B cell (primary cell): ENCODE data around the gene TSPAN14. TPM values are rescaled to one million over a fixed set of nuclear protein-coding genes. Genes with fewer than 3 reads are reported as not detected.

Experiments
- ATAC-seq: fragments of 200-7000 bp; cut with Tn5 transposase; one replicate; pipeline ENCODE4 v1.10.0; 2021; ENCODE audit warnings: low read depth, mild to moderate bottlenecking, moderate number of reproducible peaks, moderate library complexity
- CTCF ChIA-PET: fragments of 350-600 bp; sonication (Branson Sonifier 250); formaldehyde crosslinking; loops from one replicate; lab custom pipeline; 2021; ENCODE audit warnings: antibody characterized with exemption, inconsistent platforms; lab: Charles Lee
- POLR2A ChIA-PET: fragments of 350-600 bp; sonication (Branson Sonifier 250); formaldehyde crosslinking; loops from one replicate; lab custom pipeline; 2021; ENCODE audit warnings: antibody characterized with exemption; lab: Charles Lee
- DNase-seq: peaks from one replicate; pipeline ENCODE4 v3.0.0; 2013
- H2AFZ ChIP-seq: 2 replicates; pipeline ENCODE4 v1.6.1; 2012; ENCODE audit warnings: mild to moderate bottlenecking, low read depth, low read length; ENCODE audit not compliant: insufficient read depth, poor library complexity, severe bottlenecking
- H3K27ac ChIP-seq, 2 donors: 1 replicate in 1 of 2; 2 replicates in 1 of 2; pipeline ENCODE4 v1.5.1; 2012 to 2013; ENCODE audit warnings: low read length in 2 of 2, mild to moderate bottlenecking in 2 of 2, moderate library complexity in 1 of 2
- H3K27me3 ChIP-seq, 4 experiments: fragments of 200-600 bp in 1 of 4; sonication (generic) in 1 of 4; replicated peaks in 1 of 4; 1 replicate in 2 of 4; 2 replicates in 2 of 4; pipeline versions ENCODE4 v1.6.1 to v1.7.0; 2013 to 2016; ENCODE audit warnings: low read length in 3 of 4, mild to moderate bottlenecking in 2 of 4, mixed read lengths in 1 of 4, moderate library complexity in 1 of 4; ENCODE audit not compliant: insufficient read depth in 4 of 4, control insufficient read depth in 3 of 4; ENCODE audit errors: control extremely low read depth in 1 of 4
- H3K36me3 ChIP-seq, 2 experiments: replicated peaks in 1 of 2; 1 replicate in 1 of 2; 2 replicates in 1 of 2; pipeline versions ENCODE4 v1.6.1 to v1.7.1; 2013; ENCODE audit warnings: low read length in 1 of 2; ENCODE audit not compliant: insufficient read depth in 2 of 2, control insufficient read depth in 1 of 2; ENCODE audit errors: control extremely low read depth in 1 of 2, extremely low read depth in 1 of 2
- H3K4me1 ChIP-seq, 2 donors: fragments of 200-600 bp in 1 of 2; sonication (generic) in 1 of 2; 1 replicate in 1 of 2; 2 replicates in 1 of 2; pipeline versions ENCODE4 v1.5.1 to v1.6.1; 2013 to 2017; ENCODE audit warnings: low read length in 2 of 2; ENCODE audit not compliant: control insufficient read depth in 2 of 2, insufficient read depth in 2 of 2
- H3K4me2 ChIP-seq: replicated peaks from 2 replicates; pipeline ENCODE3; 2012; ENCODE audit warnings: mild to moderate bottlenecking, low read depth, low read length; ENCODE audit not compliant: poor library complexity, severe bottlenecking
- H3K4me3 ChIP-seq, 5 experiments: fragments of 200-600 bp in 1 of 5; sonication (generic) in 1 of 5; 1 replicate in 3 of 5; 2 replicates in 2 of 5; pipeline versions ENCODE4 v1.5.1 to v1.7.0; 2011 to 2016; ENCODE audit warnings: low read length in 4 of 5, mild to moderate bottlenecking in 4 of 5, low read depth in 2 of 5, control low read depth in 1 of 5, moderate library complexity in 1 of 5; ENCODE audit not compliant: insufficient read depth in 1 of 5; ENCODE audit errors: control extremely low read depth in 1 of 5, extremely low read depth in 1 of 5
- H3K79me2 ChIP-seq: fragments of 200-600 bp; sonication (generic); one replicate; pipeline ENCODE4 v1.6.0; 2016; ENCODE audit warnings: low read length; ENCODE audit not compliant: control insufficient read depth, insufficient read depth
- H3K9ac ChIP-seq: fragments of 200-600 bp; sonication (generic); 2 replicates; pipeline ENCODE4 v1.6.1; 2017; ENCODE audit warnings: mild to moderate bottlenecking, low read length, moderate library complexity
- H3K9me3 ChIP-seq, 3 donors: one replicate each; pipeline versions ENCODE4 v1.6.1 to v1.7.1; 2013; ENCODE audit warnings: low read length in 2 of 3; ENCODE audit not compliant: control insufficient read depth in 2 of 3, insufficient read depth in 1 of 3; ENCODE audit errors: control extremely low read depth in 1 of 3
- H4K20me1 ChIP-seq: 2 replicates; pipeline ENCODE4 v1.6.0; 2012; ENCODE audit warnings: mild to moderate bottlenecking, low read length; ENCODE audit not compliant: insufficient read depth, control insufficient read depth, poor library complexity, severe bottlenecking
- H3K27ac Mint-ChIP-seq: one replicate; pipeline ENCODE4 v1.8.0; 2021; ENCODE audit warnings: mixed read lengths
- H3K27me3 Mint-ChIP-seq: one replicate; pipeline ENCODE4 v1.8.0; 2021; ENCODE audit warnings: mixed read lengths
- H3K4me1 Mint-ChIP-seq: one replicate; pipeline ENCODE4 v1.8.0; 2021; ENCODE audit warnings: mixed read lengths
- H3K4me3 Mint-ChIP-seq: one replicate; pipeline ENCODE4 v1.8.0; 2021; ENCODE audit warnings: mixed read lengths
- H3K9me3 Mint-ChIP-seq: one replicate; pipeline ENCODE4 v1.8.0; 2022; ENCODE audit warnings: mixed read lengths; ENCODE audit not compliant: insufficient read depth
- EZH2 ChIP-seq: IDR thresholded peaks from 2 replicates; pipeline ENCODE4 v1.6.1; 2012; ENCODE audit warnings: borderline replicate concordance, low read depth, mild to moderate bottlenecking, moderate library complexity, low read length; ENCODE audit not compliant: insufficient read depth, poor library complexity, severe bottlenecking
- WGBS: methylation state at CpG from one replicate; pipeline ENCODE4 v1.1.5; 2013; ENCODE audit warnings: missing lambda C conversion rate; ENCODE audit not compliant: insufficient coverage; 5-methylcytosine and 5-hydroxymethylcytosine counted together
- intact Hi-C: fragments of 100-400 bp; cut with micrococcal nuclease; formaldehyde crosslinking; loops from one replicate; pipeline ENCODE4 v1.10.0; 2022
- polyA plus RNA-seq: library from polyadenylated mRNA; depleted of rRNA; stranded (reverse); fragments of >200 nt; gene quantifications from 2 replicates; pipeline ENCODE4 v1.2.3, GENCODE V29; 2012
- total RNA-seq, 2 donors: library from RNA; stranded (reverse); fragments of 120-200 nt in 1 of 2; gene quantifications; 1 replicate in 1 of 2; 2 replicates in 1 of 2; pipeline versions ENCODE4 v1.2.3 to v1.2.4, GENCODE V29; 2013 to 2022
- TF ChIP-seq, protein P1 (sequence below): fragments of 200-600 bp; IDR thresholded peaks from one replicate; pipeline ENCODE4 v1.8.0; 2022; ENCODE audit warnings: antibody characterized with exemption, mild to moderate bottlenecking

Gene TSPAN14
- total and polyA plus RNA-seq, 2 donors (not counting 1 experiment from before 2014, with no cell fraction given), result 27.8 to 55.3 TPM

DNA sequence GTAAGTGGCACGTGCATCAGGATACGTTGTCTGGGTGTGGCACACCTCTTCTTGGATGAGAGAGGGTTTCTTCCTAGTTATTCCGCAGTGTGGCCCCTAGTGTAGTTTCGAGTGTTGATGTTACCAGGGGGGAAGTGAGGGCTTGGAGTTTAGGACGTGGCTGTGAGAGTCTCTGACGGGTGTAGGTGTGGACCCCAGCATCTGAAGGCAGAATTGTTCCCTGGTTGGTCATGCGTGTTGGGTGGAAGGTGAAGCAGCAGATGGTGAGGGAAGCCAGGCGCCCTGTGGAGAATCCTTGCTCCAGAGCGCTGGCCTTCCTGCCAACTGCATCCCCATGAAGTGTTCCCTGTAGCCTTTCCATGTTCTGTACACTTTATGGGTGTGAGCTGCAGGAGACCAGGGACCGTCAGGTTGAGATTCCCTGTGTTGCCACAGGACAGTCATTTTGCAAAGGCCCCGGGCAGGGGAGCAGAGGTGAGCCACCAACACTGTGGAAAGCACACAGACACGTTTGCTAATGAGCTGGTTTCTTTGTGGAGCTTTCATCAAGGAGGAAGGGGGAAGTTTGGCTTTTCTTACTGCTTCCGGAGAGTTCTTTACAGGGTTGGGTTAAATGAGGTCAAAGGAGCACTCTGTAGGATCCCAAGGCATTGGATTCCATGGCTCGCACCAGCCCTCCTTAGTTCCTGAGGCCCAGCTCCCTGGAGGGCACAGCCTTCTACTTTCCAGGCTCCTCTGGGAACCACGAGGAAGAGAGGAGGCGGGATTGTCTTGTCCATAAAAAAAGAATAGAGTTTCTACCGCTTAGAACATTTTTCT is 32.0 kb downstream of the TSPAN14 start:
- Mint-ChIP-seq H3K27ac (peak overlapping the region; percentile 58), H3K27me3 (no peaks in the 10 kb centered on the region), H3K9me3 (no peaks in the 10 kb centered on the region), H3K4me3 (no peak overlapping the region), H3K4me1 (peaks cover 56% of the 10 kb centered on the region)
- ChIA-PET POLR2A (no interaction called here), CTCF (interaction anchor here (0.6 to 9.2 kb wide), 2 partner anchors 17 to 42 kb away, joined by 3 to 71 read pairs; no protein-coding TSS in a partner anchor)
- Histone ChIP-seq H3K27me3 (no peaks in the 10 kb centered on the region), H3K4me1 (peaks cover 8 to 28% of the 10 kb centered on the region in 2 donors), H3K27ac (no peak overlapping the region), H3K9ac (no peak overlapping the region), H4K20me1 (peaks cover 66% of the 10 kb centered on the region), H3K9me3 (no peaks in the 10 kb centered on the region), H3K79me2 (peaks cover 79% of the 10 kb centered on the region), H3K36me3 (peaks cover 5 to 26% of the 10 kb centered on the region in 2 experiments), H3K4me3 (no peak overlapping the region), H2AFZ (no peak overlapping the region), H3K4me2 (peak overlapping the region; percentile 9)
- TF ChIP-seq, protein P1, sequence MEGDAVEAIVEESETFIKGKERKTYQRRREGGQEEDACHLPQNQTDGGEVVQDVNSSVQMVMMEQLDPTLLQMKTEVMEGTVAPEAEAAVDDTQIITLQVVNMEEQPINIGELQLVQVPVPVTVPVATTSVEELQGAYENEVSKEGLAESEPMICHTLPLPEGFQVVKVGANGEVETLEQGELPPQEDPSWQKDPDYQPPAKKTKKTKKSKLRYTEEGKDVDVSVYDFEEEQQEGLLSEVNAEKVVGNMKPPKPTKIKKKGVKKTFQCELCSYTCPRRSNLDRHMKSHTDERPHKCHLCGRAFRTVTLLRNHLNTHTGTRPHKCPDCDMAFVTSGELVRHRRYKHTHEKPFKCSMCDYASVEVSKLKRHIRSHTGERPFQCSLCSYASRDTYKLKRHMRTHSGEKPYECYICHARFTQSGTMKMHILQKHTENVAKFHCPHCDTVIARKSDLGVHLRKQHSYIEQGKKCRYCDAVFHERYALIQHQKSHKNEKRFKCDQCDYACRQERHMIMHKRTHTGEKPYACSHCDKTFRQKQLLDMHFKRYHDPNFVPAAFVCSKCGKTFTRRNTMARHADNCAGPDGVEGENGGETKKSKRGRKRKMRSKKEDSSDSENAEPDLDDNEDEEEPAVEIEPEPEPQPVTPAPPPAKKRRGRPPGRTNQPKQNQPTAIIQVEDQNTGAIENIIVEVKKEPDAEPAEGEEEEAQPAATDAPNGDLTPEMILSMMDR, result no peak
- TF ChIP-seq EZH2, result no peak
- intact Hi-C loops, result no loop called here
- ATAC-seq (no peak), DNase-seq (no peak)
- 79% methylated on average over 14 of the region's 17 CpGs for WGBS
